HG03039 (cell line): Measurements from ENCODE around the gene NEUROD2.
"Not testable (repeated sequence)": the region's sequence is repeated elsewhere in the genome, so short reads cannot be mapped to it uniquely, and the experiment has no call there.

Experiments
- ATAC-seq: cut with Tn5 transposase; IDR thresholded peaks from one replicate; pipeline ENCODE4 v1.9.1; 2021; ENCODE audit warnings: mild to moderate bottlenecking, moderate library complexity; ENCODE audit not compliant: unreplicated experiment

Gene NEUROD2

DNA sequence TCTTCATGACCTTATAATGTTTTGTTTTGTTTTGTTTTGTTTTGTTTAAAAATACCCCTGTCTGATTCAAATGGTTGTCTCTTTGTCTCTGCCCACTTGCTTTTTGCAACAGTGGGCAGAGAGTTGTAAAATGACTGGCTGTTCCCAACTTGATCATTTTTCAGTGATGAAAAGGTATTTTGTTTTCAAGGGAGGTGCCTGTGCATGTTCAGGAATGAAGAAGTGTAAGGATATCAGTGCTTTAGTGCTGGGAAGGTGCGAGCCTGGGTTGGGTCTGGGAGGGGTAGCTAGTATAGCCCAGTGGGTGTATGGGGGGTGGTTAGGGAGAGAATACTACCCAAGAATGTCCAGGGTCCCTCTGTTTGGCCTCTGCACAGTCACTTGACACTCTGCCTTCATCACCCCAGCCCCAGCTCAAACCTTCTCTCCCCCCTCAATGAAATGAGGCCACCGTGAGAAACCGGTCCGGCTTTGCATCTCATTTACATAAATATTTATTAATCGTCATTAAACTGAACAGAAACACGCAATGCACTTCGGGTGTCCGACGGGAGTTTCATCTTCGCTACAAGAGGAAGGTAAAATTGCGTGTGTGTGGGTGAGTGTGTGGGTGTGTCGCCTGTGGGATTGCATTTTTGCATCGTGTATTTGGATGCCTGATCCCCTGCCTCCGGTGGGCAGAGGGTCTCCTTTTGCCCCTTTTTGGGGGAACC, 4.3 kb downstream of the NEUROD2 start:
- ATAC-seq, result no peak

DNA sequence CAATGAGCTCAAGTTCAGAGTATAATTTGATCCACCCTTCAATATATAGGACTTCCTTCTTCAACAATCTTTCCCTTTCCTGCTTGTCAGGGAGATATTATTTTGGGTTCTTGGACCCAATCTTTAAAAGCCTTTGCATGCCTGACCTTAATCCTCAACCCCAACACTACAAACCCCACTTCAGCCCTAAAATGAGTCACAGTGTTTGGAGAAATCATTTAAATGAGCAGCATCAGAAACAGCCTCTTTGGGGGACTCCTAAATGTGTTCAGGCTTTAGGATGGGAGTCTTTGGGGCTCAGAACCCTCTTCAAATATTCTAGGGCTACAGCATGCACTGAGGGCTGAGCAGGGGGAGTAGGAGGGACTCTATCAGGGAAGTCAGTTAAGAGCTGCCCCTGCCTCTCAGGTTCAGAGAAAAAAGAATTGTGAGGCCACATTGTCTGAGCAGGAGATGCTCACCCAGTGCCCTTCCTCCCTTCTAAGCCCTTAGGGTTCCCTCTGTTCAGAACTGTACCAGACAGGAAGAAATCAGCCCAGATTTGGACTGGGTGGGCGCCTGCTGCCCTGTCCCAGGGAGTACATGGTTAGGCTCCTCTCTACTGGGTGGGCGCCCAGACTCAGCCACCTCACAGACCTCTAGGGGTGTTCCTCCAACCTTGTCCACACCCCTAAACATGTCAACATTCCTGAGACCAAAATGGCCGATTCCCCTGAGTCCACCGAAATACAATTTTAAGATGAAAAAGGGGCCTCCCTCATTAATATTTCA, 5.0 kb downstream of the NEUROD2 start:
- no peak for ATAC-seq

DNA sequence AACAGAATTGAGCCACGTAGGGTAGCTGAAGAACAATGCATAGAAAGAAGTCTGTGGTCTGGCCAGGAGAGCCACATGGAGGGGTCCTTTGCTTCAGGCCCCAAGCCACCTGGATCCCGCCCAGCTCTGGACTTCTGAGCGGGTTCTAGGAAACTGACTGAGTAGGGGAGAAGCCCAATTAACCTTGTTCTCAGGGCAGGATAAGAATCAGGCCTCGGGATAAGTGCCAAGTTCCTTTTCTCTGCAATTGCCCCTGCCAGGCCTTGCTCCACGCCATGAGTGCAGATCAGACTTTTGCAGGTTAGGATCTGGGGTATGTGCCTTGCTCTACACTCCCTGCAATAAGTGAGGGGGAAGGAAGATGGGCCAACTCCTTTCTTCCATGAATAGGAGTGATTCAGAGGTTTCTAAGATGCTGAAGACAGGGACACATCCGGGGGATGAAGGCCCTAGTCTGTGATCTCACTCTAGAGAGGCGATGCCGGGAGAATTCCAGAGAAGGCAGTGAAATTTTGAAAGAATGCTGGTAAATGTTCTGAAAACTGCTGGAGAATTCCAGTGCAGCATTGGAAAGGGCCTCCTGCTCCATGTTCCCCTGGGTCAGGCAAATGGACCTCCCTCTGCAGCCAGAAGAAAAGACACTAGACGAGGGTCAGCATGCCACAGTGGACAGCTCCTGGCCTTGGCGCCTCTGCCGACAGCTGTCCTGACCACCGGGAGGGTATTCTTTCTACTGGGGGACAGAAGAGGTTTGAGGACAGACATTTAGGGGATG, 5.8 kb downstream of the NEUROD2 start:
- ATAC-seq, result no peak

DNA sequence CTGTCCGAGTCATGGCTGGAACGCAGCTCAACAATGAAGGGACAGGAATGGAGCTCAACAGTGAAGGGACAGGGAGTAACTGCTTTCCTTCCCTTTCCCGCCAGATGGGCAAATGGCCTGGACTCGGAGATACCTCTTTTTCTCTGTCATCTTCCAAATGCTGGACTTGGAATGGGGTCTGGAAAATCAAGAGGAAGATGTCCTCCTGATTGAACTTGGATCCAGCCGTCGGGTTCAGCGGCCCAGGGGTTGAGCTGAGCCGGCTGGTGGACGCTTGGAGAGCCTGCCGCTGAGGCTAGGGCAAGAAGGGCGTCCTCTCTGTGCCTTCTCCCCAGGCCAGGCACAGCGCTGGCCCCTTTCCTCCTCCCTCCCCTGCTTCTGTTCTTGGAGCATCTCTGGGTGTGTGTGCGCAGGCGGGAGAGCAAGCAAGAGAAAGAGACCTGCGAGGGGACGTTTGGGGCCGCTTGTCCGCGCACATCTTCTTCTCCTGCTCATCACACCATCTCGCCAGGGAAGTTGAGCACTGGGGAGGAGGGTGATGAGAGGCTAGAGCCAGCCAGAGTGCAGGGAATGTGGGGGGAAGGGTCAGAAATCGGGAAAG, 6.6 kb downstream of the NEUROD2 start:
- no peak for ATAC-seq

DNA sequence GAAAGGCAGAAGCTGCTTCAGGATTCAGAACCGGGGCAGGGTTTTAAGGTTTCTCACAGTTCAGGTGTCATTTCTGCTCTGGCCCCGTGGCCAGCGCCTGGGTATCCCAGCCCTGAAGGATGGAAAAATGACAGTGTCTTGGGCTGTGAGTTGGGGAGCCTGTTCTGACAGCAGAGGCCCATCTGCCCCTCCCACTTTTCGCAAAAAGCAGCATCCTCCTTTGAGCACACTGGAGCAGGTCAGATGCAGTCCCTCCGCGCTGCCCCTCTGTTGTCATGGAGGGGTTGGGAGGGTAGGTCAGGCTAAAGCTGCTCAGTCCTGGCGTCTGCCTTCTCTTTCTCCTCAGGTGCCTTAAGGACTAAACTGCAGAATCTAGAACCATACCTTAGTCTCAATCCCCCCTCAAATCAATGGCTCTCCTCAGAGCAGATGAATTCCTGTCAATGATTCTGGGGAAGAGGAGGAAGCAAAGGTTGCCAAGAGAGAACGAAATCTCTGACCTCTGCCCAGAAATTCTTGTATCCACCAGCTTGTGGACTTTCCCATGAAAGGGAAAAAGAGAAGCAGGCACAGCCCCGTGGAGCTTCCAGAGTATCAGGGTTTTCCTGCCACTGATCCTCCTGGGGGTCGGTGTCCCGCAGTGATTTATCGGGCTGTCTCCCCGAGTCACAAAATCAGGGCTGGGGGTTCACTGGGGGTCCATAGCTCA, 7.3 kb downstream of the NEUROD2 start:
- no peak for ATAC-seq

DNA sequence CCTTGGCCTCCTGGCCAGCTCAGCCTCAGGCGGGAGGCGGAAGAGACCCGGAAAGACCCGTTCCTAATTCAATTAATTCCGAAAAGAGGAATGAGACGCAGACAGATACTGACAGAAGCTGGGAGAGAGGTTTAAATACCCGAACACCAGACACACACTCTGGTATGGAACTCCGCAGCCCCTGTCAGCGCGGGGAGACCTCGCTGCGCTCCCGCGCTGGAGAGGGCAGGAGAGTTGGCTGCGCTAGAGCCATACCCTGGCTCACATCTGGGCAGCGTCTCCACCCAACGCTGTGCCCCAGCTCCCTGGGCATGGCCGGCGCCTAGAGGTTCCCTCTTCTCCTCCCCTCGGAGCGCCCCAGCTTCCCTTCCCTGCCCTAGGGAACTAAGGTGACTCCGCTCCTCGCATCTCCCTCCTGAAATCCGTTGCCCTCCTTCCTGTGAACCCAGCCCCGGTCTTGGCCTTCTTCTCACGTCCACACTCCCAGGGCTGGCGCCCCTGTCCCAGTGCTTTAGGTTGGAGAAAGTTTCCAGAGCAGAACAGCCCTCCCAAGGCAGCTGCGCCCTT, 8.0 kb downstream of the NEUROD2 start:
- no peak for ATAC-seq

DNA sequence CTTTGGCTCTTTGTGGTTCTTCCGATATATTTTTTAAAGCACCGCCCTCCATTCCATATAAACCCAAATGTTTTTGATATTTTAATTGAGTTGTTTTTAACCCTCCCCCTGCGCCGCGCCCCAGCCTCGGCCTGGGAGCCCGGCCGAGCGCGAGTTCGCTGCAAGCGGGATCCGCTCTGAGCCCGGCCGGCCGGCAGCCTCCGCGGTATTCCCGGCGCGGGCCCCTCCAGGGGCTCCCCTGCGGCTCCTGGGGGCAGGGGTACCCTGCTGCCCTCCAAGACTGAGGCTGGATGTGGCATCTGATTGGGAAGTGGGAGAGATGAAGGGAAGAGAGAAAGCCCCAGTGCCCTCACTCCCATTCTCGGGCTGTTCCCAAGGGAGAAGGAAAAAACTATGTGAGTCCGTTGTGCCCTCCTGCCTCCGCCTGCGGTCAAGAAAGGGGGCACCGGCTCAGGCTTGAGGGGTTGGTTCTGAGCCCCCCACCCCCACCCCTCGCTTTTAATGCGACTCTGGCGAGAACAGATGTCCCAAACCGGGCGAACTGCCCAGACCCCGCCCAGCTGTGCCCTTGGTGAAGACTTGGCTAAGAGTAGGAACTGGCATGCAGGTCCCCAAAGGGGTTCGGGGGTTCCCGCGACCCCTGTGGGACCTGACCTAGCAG, 8.6 kb downstream of the NEUROD2 start:
- ATAC-seq, result no peak

DNA sequence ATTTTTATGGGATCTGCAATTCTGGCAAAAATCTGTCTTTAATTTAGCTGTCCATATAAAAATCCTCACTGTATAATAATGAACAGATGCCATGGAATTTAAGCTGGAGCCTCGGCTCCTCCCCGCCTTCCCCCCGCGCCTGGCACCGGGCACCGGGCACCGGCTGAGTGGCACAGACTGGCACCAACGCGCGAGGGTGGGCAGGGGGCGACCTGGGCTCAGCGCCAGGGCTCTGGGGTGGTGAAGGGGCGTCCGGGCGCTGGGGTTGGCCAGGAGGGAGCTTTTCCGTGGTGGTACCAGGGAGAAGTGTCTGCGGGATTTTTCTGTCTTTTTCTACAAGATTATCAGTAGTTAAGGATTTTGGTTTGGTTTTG, 9.1 kb downstream of the NEUROD2 start:
- no peak for ATAC-seq

DNA sequence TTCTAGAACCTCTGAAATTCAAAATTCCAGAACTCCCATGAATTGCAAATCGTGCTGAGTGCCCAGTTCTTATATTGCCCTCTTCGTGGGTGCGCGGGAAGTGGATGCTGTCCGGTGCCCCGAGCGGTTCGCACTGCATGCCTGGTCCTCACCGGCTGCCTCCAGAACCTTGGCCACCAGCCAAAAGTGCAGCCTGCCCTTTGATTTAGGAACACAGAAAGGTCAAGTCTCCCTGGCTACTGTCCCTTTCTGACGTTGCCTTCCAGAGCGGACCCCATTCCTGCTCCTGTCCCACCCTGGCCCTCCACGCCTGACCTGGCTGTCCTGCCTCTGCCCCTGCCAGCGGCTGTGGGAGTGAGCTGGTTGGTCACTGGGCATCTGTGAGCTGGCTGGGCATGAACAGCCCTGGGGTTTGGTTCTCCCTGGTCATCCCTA, 9.7 kb downstream of the NEUROD2 start:
- no peak for ATAC-seq

DNA sequence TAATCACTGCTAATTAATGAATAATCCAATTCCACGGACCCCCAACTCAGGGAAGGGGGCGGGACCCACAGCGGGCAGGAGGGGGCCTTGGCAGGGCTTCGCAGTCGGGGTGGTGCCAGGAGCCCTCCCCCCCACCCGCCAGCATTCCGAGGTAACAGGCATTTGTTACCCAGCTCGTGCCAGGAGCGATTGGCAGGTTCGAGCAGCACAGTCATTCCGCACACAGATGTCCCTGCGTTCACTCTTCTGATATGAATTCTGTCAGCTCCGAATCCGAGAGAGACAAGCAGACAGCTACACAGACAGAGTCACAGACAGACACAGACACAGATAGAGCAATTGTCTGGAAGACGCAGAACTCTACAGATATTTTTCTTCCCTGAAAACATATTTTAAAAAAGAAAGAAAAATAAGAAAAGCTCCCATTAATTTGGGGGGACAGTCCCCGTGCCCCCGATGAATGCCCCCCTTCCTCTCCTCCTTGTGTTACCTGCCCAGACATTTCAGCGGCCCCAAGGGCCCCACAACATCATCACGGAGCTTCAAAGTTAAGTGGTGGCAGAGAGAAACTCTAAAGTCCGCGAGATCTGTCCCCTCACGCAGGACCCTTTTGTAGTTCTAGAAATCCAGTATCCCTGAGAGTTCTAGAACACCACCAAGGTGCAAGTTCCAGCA, 10.2 kb downstream of the NEUROD2 start:
- ATAC-seq, result no peak

DNA sequence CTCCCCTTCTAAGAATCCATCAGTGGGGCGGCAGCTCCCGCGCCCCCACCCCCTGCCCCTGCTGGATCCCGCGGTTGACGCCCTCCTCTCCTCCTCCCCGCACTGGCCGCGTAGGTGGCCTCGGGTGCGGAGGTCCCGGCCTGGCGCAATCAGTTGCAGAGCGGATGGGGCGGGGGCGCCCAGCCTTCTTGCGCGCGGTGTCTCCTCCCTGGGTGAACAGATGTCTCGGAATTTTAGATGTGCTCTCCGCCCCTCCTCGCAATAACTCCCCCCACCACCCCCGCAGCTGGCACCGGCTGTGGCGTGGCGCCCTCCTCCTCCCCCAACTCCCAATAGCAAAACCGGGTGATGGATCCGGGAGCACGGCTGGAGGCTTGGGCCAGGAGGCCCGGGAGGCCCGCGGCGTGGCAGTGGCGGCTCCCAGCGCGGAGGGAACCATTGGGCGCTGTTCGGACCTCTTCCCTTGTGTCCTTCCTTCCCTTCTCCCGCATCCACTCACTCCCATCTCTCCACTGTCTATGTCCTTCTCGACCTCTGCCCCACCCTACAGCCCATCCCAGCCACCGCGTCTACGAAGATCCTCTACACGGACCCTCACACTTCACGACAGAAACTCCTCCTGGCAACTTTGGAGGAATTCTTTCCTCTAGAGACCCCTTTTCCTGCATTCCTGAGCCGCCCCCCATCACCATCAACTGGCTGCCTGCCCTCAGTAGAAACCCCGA, 11.0 kb downstream of the NEUROD2 start:
- no peak for ATAC-seq

DNA sequence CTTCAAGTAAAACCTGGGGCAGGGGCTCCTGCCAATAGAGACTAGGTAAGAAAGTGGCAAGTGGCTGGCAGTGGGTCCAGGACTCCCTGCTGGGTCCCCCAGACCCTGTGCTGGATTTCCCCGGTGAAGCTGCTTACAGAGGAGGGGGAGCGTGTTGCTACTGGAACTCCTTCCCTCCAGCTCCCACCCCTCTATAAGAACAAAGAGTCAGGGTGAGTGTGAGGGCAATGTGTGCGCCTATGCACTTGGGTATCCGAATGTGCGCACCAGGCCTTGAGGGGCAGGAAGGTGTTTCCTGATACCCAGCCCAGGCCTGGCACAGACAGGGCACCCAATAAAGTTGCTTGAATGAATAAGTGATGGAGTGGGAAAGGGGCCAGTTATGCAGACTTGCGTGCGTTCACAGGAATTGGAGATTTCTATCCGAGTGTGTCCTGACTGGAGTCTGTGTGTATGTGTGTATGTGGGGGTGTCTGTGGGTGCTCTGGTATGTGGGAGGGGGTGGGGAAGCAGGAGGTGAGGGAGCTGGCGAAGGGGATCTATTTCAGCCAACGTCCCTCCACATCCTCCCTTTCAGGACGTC, 11.7 kb downstream of the NEUROD2 start:
- ATAC-seq, result no peak

DNA sequence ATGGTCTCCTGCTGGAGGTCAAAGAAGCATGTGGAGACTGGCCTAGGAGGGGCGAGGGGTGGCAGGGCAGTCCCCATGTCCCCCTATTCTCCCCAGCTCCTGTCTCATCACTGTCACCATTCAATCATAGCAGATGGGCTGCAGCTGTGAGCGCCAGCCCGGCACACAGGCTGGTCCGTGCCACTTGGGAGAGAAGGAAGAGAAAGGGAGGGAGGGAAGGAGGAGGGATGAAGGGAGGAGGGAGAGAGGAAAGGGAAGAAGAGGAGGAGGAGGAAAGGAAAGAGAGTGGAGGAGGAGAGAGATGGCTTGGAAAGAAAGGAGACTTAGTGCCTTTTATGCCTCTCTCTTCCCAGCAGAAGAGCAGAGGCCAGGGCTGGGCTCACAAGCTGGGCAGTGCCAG, 12.4 kb downstream of the NEUROD2 start:
- ATAC-seq, result no peak

DNA sequence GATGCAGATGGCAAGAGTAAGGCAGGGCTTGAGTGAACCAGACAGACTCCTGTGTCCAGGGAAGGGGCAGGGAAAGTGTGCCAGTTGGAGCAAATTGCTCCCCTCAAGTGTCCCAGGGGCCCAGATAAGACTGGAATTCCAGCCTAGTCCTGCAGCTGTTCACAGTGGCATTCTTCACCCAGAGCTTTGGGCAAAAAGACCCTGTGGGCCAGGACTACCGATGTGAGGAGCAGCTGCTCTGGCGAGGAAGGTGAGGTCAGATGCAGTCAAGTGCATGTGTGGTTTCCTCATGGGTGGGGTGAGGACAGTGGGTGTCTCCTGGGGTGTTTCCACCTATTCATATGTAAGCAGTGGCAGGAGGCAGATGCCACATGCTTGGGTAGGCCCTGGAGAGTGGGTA, 14.3 kb downstream of the NEUROD2 start:
- ATAC-seq, result no peak

DNA sequence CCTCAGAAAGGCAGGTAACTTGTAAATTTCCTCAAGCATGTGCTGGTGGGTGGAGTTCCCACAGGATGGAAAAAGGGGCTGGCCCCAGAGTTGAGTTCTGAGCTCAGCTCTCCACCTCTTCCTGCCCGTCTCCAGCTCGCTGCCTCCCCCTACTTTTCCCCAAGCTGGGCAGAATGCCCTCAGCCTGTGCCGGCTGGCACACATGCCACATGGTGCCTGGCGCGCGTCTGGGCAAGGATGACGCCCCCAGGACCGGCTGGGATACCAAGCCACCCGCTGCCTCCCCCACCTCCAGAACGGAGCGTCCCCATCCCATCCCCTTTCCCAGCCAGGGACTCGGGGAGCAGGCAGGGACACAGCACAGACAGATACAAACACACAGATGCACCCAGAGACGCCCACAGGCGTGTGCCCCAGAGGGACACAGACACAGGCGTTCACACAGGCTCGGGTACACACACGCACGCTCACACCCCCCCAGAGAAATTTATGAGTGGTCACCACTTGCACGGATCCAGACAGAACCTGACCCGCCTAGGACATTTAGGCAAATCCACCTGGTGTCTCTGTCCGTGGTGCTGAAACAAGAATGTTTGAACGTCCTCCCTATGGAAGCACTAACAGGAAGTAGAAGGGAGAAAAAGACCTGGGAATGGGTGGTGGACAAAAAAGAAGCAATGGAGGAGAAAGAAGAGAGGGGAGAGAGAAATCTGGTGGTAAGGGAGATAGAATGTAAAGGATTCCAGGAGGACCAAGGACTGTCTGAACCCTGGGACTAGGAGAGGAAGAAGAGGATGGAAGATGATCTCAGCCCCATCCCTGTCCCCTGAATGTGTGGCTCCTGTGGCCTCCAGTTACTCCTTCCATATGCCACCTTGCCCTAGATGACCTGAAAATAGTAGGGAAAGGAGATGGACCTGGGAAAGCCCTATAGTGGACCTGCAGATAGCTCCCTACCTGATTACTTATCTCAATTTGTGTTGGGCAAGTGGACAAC, 15.5 kb downstream of the NEUROD2 start:
- no peak for ATAC-seq

DNA sequence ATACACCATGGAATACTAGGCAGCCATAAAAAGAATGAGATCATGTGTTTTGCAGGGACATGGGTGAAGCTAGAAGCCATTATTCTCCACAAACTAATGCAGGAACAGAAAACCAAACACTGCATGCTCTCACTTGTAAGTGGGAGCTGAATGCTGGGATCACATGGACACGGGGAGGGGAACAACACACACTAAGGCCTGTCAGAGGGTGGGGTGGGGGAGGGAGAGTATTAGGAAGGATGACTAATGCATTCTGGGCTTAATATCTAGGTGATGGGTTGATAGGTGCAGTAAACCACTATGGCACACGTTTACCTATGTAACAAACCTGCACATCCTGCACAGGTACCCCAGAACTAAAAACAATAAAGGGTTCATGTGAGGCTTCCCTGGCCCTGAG, 17.5 kb downstream of the NEUROD2 start:
- ATAC-seq, result not testable (repeated sequence)

DNA sequence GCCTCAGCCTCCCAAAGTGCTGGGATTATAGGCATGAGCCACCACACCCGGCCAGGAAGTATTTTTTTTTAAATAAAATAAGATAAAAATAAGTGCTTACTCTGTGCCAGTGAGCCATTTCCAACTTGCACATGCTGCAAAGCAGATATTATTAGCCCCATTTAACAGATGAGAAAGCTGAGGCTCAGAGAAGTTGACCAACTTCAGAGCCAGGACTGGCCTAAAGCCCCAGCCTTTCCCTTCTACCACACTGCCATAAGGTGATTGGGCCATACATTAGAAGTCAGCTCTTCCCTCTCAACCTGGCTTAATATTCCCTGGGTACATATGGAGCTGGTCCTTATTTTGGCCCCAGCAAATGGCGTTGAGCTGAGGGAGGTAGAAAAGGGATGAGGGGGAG, 25.1 kb downstream of the NEUROD2 start:
- ATAC-seq, result no peak
